ENCODE measurements around the gene RBM12.

The RBM12 gene

GRCh38 chr20:35629427-35630145 lies 35.1 kb downstream of the RBM12 start:
- Histone ChIP-seq H3K9me3 (ENCODE audit: insufficient read depth, low read depth, low read length) (no peaks in the 10 kb centered on the region), H3K4me2 (ENCODE audit: low read depth, low read length, poor library complexity, severe bottlenecking) (no peak overlapping the region), H3K27me3 (ENCODE audit: insufficient read depth, low read length, poor library complexity, severe bottlenecking) (no peaks in the 10 kb centered on the region), H3K79me2 (ENCODE audit: insufficient read depth, low read length) (peaks cover 22% of the 10 kb centered on the region; the same call in 1 of the 2 replicates), H3K36me3 (ENCODE audit: insufficient read depth, low read length) (peaks cover 70% of the 10 kb centered on the region; the same call in 1 of the 2 replicates), H4K20me1 (ENCODE audit: insufficient read depth, low read length, poor library complexity, severe bottlenecking) (no peaks in the 10 kb centered on the region), H3K4me3 (ENCODE audit: low read length, poor library complexity, severe bottlenecking) (no peak overlapping the region), H3F3A (ENCODE audit: low read depth) (no peaks in the 10 kb centered on the region; the same call in 1 of the 2 replicates), H2AFZ (ENCODE audit: low read length) (no peak overlapping the region), H3K4me1 (ENCODE audit: insufficient read depth, low read length, poor library complexity, severe bottlenecking) (no peaks in the 10 kb centered on the region), H3K9ac (ENCODE audit: low read depth, low read length, poor library complexity, severe bottlenecking) (no peak overlapping the region), H3K9me2 (replicated peaks; ENCODE audit: low read depth, low read length) (no peaks in the 10 kb centered on the region)
- TF ChIP-seq EZH2phosphoT487 (IDR thresholded peaks at IDR 0.05; ENCODE audit: borderline replicate concordance), result no peak
- no peak for TF ChIP-seq CTCF (conservative IDR thresholded peaks at IDR 0.05; ENCODE audit: low read length)

- Histone ChIP-seq H3K9me3 (ENCODE audit: insufficient read depth, low read depth, low read length) (no peaks in the 10 kb centered on the region), H3K27me3 (ENCODE audit: insufficient read depth, low read length, poor library complexity, severe bottlenecking) (no peaks in the 10 kb centered on the region), H3K9me2 (replicated peaks; ENCODE audit: low read depth, low read length) (no peaks in the 10 kb centered on the region), H3K79me2 (ENCODE audit: insufficient read depth, low read length) (peaks cover 6% of the 10 kb centered on the region; the same call in 1 of the 2 replicates), H3K9ac (ENCODE audit: low read depth, low read length, poor library complexity, severe bottlenecking) (no peak overlapping the region), H3K36me3 (ENCODE audit: insufficient read depth, low read length) (peaks cover 67% of the 10 kb centered on the region; the same call in 1 of the 2 replicates), H3K4me3 (ENCODE audit: low read length, poor library complexity, severe bottlenecking) (no peak overlapping the region), H4K20me1 (ENCODE audit: insufficient read depth, low read length, poor library complexity, severe bottlenecking) (no peaks in the 10 kb centered on the region), H3K4me1 (ENCODE audit: insufficient read depth, low read length, poor library complexity, severe bottlenecking) (no peaks in the 10 kb centered on the region), H3F3A (ENCODE audit: low read depth) (no peaks in the 10 kb centered on the region; the same call in 1 of the 2 replicates), H2AFZ (ENCODE audit: low read length) (no peak overlapping the region), H3K4me2 (ENCODE audit: low read depth, low read length, poor library complexity, severe bottlenecking) (no peak overlapping the region)
- TF ChIP-seq EZH2phosphoT487 (IDR thresholded peaks at IDR 0.05; ENCODE audit: borderline replicate concordance) (no peak), CTCF (conservative IDR thresholded peaks at IDR 0.05; ENCODE audit: low read length) (no peak)
Measured at GRCh38 chr20:35627121-35627520, 37.6 kb downstream of the RBM12 start.

- H2AFZ ChIP-seq (ENCODE audit: low read length), result no peak overlapping the region
- no peak overlapping the region for H3K4me3 ChIP-seq (ENCODE audit: low read length, poor library complexity, severe bottlenecking)
- no peaks in the 10 kb centered on the region for H4K20me1 ChIP-seq (ENCODE audit: insufficient read depth, low read length, poor library complexity, severe bottlenecking)
- H3F3A ChIP-seq (ENCODE audit: low read depth), result no peaks in the 10 kb centered on the region; the same call in 1 of the 2 replicates
- TF ChIP-seq CTCF (conservative IDR thresholded peaks at IDR 0.05; ENCODE audit: low read length) (no peak), EZH2phosphoT487 (IDR thresholded peaks at IDR 0.05; ENCODE audit: borderline replicate concordance) (no peak)
- 0 out of 2 replicates have a peak, but pooled peaks cover 5% of the 10 kb centered on the region for H3K79me2 ChIP-seq (ENCODE audit: insufficient read depth, low read length)
- no peak overlapping the region for H3K4me2 ChIP-seq (ENCODE audit: low read depth, low read length, poor library complexity, severe bottlenecking)
- no peaks in the 10 kb centered on the region for H3K4me1 ChIP-seq (ENCODE audit: insufficient read depth, low read length, poor library complexity, severe bottlenecking)
- no peaks in the 10 kb centered on the region for H3K9me2 ChIP-seq (replicated peaks; ENCODE audit: low read depth, low read length)
- H3K36me3 ChIP-seq (ENCODE audit: insufficient read depth, low read length), result peaks cover 60% of the 10 kb centered on the region; the same call in 1 of the 2 replicates
- no peaks in the 10 kb centered on the region for H3K27me3 ChIP-seq (ENCODE audit: insufficient read depth, low read length, poor library complexity, severe bottlenecking)
- no peaks in the 10 kb centered on the region for H3K9me3 ChIP-seq (ENCODE audit: insufficient read depth, low read depth, low read length)
- H3K9ac ChIP-seq (ENCODE audit: low read depth, low read length, poor library complexity, severe bottlenecking), result no peak overlapping the region
Measured at GRCh38 chr20:35626386-35627001, 38.2 kb downstream of the RBM12 start.
